ENCODE results near the gene KCNE4.

- TF ChIP-seq POLR2A (IDR thresholded peaks at IDR 0.05; ENCODE audit: low read length) (no peak), GATA1 (IDR thresholded peaks at IDR 0.05; ENCODE audit: low read depth, low read length) (no peak)
These were observed 988 bp upstream of the KCNE4 start for GRCh38 chr2:223050900-223051504.
